HG03175 (cell line): ENCODE data around the gene ELK1.
A peak's percentile ranks its signal among the peaks of the same experiment; 100 is the strongest.
"Not testable (repeated sequence)": the region's sequence is repeated elsewhere in the genome, so short reads cannot be mapped to it uniquely, and the experiment has no call there.

Experiments
- ATAC-seq: cut with Tn5 transposase; IDR thresholded peaks from one replicate; pipeline ENCODE4 v1.9.1; 2021; ENCODE audit warnings: mild to moderate bottlenecking, moderate library complexity; ENCODE audit not compliant: unreplicated experiment

Gene ELK1

GRCh38 chrX:47650164-47651042, at the start of gene ELK1:
Gene ELK1, minus strand, starts transcription at chrX:47650563. Its CDS starts 9,122 bp downstream, at chrX:47641441.
- ATAC-seq = peak; percentile 91

GRCh38 chrX:47697181-47697580, 46.8 kb upstream of the ELK1 start:
- ATAC-seq = no peak

- no peak for ATAC-seq
Observed at GRCh38 chrX:47690175-47690574, 39.8 kb upstream of the ELK1 start.

GRCh38 chrX:47687263-47687662, 36.9 kb upstream of the ELK1 start:
- no peak for ATAC-seq

- no peak for ATAC-seq
Observed at GRCh38 chrX:47683829-47684205, 33.5 kb upstream of the ELK1 start.

GRCh38 chrX:47683184-47683828, 32.9 kb upstream of the ELK1 start:
- ATAC-seq = no peak

- not testable (repeated sequence) for ATAC-seq
Observed at GRCh38 chrX:47675959-47676859, 25.8 kb upstream of the ELK1 start.

- ATAC-seq = no peak
Observed at GRCh38 chrX:47674776-47675175, 24.4 kb upstream of the ELK1 start.

GRCh38 chrX:47665797-47666196, 15.4 kb upstream of the ELK1 start:
- ATAC-seq = not testable (repeated sequence)

- no peak for ATAC-seq
Observed at GRCh38 chrX:47664737-47665136, 14.4 kb upstream of the ELK1 start.

GRCh38 chrX:47662144-47662657, 11.8 kb upstream of the ELK1 start:
- ATAC-seq = no peak

- no peak for ATAC-seq
Observed at GRCh38 chrX:47661539-47661938, 11.2 kb upstream of the ELK1 start.

- no peak for ATAC-seq
Observed at GRCh38 chrX:47659421-47659726, 9.0 kb upstream of the ELK1 start.

GRCh38 chrX:47658684-47659420, 8.5 kb upstream of the ELK1 start, which contains the start of gene UXT:
Gene UXT, minus strand, starts transcription at chrX:47659180. Its CDS starts 253 bp downstream, at chrX:47658927.
- peak; percentile 82 for ATAC-seq

GRCh38 chrX:47658301-47658683, 7.9 kb upstream of the ELK1 start:
- ATAC-seq = no peak

- no peak for ATAC-seq
Observed at GRCh38 chrX:47651043-47651905, 911 bp upstream of the ELK1 start.

- no peak for ATAC-seq
Observed at GRCh38 chrX:47649781-47650163, 591 bp downstream of the ELK1 start.

GRCh38 chrX:47649271-47649670, 1.1 kb downstream of the ELK1 start:
- ATAC-seq = no peak

- no peak for ATAC-seq
Observed at GRCh38 chrX:47648376-47648775, 2.0 kb downstream of the ELK1 start.

GRCh38 chrX:47646636-47647035, 3.7 kb downstream of the ELK1 start:
- no peak for ATAC-seq
